Ascending aorta (tissue), 2 donors: Measurements from ENCODE around the gene ZC3HAV1. TPM values are rescaled to one million over a fixed set of nuclear protein-coding genes. Genes with fewer than 3 reads are reported as not detected.
"Not testable (repeated sequence)": the region's sequence is repeated elsewhere in the genome, so short reads cannot be mapped to it uniquely, and the experiment has no call there.

Source experiments
- DNase-seq, 2 donors: peaks; one replicate each; pipeline ENCODE4 v3.0.0-alpha.2; 2019; ENCODE audit warnings: low spot score in 2 of 2
- H3K27ac ChIP-seq, 2 donors: fragments of 200-600 bp; sonication (generic); one replicate each; pipeline ENCODE4 v1.5.1; 2016 to 2017; ENCODE audit warnings: mild to moderate bottlenecking in 1 of 2
- H3K27me3 ChIP-seq: fragments of 200-600 bp; sonication (generic); one replicate; pipeline ENCODE4 v1.5.1; 2017
- H3K36me3 ChIP-seq, 2 donors: fragments of 200-600 bp; sonication (generic); one replicate each; pipeline ENCODE4 v1.5.1; 2016
- H3K4me1 ChIP-seq, 2 donors: fragments of 200-600 bp; sonication (generic); one replicate each; pipeline ENCODE4 v1.5.1; 2016 to 2017; ENCODE audit warnings: mild to moderate bottlenecking in 1 of 2
- H3K4me3 ChIP-seq, 2 donors: fragments of 200-600 bp; sonication (generic); one replicate each; pipeline ENCODE4 v1.5.1; 2016 to 2017; ENCODE audit warnings: mild to moderate bottlenecking in 1 of 2
- H3K9me3 ChIP-seq, 2 donors: fragments of 200-600 bp; sonication (generic); one replicate each; pipeline ENCODE4 v1.5.1; 2016
- intact Hi-C: fragments of 100-400 bp; cut with DNase I; formaldehyde crosslinking; loops from one replicate; pipeline ENCODE4 v1.15.1; 2023
- total RNA-seq: library from RNA; depleted of rRNA; stranded (reverse); fragments of >200 nt; gene quantifications from one replicate; pipeline ENCODE4 v1.1.0, GENCODE V29; 2016
- TF ChIP-seq, protein P1 (sequence below), 3 experiments: fragments of 200-600 bp in 2 of 3; fragments of 450-650 bp in 1 of 3; sonication (generic) in 2 of 3; IDR thresholded peaks; one replicate each; pipeline ENCODE4 v1.5.1; 2016 to 2019; ENCODE audit warnings: antibody characterized with exemption in 3 of 3, mild to moderate bottlenecking in 1 of 3, moderate library complexity in 1 of 3

Gene ZC3HAV1
- total RNA-seq, 1 donor from 2014 or later, result 25.0 TPM

DNA sequence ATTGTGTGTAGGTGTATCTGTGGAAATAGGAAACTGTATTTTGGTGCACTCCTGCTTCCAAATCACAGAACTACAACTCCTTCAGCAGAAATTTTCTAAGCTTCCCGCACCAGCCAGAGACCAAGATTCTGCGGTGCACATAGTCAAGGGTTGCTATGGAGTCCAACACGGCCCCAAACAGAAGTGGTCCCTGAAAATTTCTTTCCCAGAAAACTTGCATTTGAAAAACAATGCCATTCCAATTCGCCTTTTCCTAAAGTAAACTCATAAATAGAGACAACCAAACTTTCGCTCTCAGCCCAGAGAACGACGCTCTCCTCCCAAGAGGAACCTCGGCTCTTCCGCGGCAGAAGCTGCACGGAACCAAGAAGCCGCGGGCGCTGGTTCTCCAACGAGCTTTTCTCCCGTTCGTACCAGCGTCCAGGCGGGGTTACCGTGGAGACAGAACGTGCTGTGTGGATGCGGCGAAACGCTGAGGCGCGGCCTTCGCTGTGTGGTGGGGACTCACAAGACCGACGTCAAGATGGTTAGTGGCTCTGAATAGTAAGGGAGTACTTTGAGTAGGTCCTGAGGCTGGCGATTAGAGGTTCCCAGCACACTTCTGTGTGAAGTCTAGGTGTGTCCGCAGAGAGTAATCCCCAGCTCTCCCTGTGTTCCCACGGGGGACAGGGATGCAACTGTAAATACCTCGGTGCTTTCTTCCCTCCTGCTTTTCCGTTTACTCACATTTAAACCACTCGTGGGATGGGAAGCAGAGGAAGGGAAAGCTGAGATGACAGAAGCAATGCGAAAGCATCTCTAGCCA is 24.0 kb upstream of the ZC3HAV1 start:
- H3K4me1 ChIP-seq, result peaks cover 2 to 5% of the 10 kb centered on the region in 2 donors
- TF ChIP-seq, protein P1, sequence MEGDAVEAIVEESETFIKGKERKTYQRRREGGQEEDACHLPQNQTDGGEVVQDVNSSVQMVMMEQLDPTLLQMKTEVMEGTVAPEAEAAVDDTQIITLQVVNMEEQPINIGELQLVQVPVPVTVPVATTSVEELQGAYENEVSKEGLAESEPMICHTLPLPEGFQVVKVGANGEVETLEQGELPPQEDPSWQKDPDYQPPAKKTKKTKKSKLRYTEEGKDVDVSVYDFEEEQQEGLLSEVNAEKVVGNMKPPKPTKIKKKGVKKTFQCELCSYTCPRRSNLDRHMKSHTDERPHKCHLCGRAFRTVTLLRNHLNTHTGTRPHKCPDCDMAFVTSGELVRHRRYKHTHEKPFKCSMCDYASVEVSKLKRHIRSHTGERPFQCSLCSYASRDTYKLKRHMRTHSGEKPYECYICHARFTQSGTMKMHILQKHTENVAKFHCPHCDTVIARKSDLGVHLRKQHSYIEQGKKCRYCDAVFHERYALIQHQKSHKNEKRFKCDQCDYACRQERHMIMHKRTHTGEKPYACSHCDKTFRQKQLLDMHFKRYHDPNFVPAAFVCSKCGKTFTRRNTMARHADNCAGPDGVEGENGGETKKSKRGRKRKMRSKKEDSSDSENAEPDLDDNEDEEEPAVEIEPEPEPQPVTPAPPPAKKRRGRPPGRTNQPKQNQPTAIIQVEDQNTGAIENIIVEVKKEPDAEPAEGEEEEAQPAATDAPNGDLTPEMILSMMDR (IDR thresholded peaks at IDR 0.05), result no peak
- no peaks in the 10 kb centered on the region for H3K27me3 ChIP-seq
- DNase-seq, result peak; percentile 48 to 93
- H3K36me3 ChIP-seq, result no peaks in the 10 kb centered on the region
- H3K27ac ChIP-seq, result peak overlapping the region; percentile 6 to 58
- H3K4me3 ChIP-seq, result peak overlapping the region; percentile 62 to 63
- H3K9me3 ChIP-seq, result no peaks in the 10 kb centered on the region
- intact Hi-C loops, result loop anchor here (1.0 to 5.0 kb wide), 3 partner anchors 24 to 209 kb away; partner anchors contain the start of genes FMC1, UBN2 and ZC3HAV1

DNA sequence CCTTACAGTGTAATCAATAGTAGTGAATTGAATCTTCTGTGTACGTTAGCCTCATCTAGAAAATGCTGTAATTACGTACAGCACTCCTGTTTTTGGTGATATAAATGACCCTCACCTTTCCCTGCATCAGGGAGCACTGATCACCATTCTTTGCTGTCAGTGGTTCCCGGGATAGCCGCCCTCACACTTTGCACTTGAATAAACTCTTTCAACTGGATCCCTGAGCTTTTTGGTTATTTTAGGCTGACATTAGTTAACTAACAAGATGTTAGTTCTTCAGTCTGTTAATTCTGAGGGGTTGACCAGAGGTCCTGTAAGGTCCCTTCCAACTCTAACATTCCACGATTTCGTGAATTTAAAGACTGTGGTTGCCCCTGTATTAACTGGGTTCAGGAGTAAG is 23.4 kb upstream of the ZC3HAV1 start:
- Histone ChIP-seq H3K9me3 (no peaks in the 10 kb centered on the region), H3K27me3 (no peaks in the 10 kb centered on the region), H3K4me3 (peak overlapping the region; percentile 62 to 63), H3K36me3 (no peaks in the 10 kb centered on the region), H3K4me1 (peaks cover 2 to 5% of the 10 kb centered on the region in 2 donors), H3K27ac (peak overlapping the region; percentile 6 to 58)
- TF ChIP-seq, protein P1 (IDR thresholded peaks at IDR 0.05), result no peak
- DNase-seq, result no peak
- intact Hi-C loops, result loop anchor here (1.0 to 5.0 kb wide), 3 partner anchors 24 to 209 kb away; partner anchors contain the start of genes FMC1, UBN2 and ZC3HAV1

DNA sequence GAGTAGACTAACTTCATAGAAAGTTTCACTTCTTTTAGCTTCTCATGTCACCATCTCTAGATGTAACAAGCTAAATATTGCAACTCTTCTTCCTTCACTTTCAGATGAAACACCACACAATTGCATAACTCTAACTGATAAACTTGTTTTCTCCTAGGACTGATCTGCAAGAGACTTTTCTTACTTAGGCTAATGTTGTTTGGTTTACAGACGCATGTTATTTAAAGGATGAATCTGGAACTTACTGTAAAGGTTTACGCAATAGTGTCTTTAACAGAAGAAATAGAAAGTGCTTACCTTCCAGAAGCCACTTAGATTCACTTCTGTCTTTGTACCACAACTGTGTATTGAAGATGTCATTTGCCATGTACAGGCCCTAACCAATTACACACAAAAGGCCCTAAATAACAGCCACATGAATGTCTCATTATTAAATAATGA is 22.1 kb upstream of the ZC3HAV1 start:
- no peaks in the 10 kb centered on the region for H3K36me3 ChIP-seq
- H3K4me3 ChIP-seq, result no peak overlapping the region
- H3K9me3 ChIP-seq, result no peaks in the 10 kb centered on the region
- H3K4me1 ChIP-seq, result peaks cover 2 to 5% of the 10 kb centered on the region in 2 donors
- no peak for DNase-seq
- TF ChIP-seq, protein P1 (IDR thresholded peaks at IDR 0.05), result no peak
- intact Hi-C loops, result loop anchor here (2.0 to 5.0 kb wide), 2 partner anchors 99 to 211 kb away; partner anchors contain the start of genes FMC1 and UBN2
- no peaks in the 10 kb centered on the region for H3K27me3 ChIP-seq
- no peak overlapping the region for H3K27ac ChIP-seq

DNA sequence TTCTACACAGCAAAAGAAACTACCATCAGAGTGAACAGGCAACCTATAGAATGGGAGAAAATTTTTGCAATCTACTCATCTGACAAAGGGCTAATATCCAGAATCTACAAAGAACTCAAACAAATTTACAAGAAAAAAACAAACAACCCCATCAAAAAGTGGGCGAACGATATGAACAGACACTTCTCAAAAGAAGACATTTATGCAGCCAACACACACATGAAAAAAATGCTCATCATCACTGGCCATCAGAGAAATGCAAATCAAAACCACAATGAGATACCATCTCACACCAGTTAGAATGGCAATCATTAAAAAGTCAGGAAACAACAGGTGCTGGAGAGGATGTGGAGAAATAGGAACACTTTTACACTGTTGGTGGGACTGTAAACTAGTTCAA is 20.3 kb upstream of the ZC3HAV1 start:
- H3K9me3 ChIP-seq, H3K36me3 ChIP-seq, H3K27me3 ChIP-seq, H3K27ac ChIP-seq, H3K4me3 ChIP-seq, H3K4me1 ChIP-seq, DNase-seq: not testable (repeated sequence)
- intact Hi-C loops, result loop anchor here (5.0 kb wide), 1 partner anchor 212 kb away; the partner anchor contains the start of gene FMC1

DNA sequence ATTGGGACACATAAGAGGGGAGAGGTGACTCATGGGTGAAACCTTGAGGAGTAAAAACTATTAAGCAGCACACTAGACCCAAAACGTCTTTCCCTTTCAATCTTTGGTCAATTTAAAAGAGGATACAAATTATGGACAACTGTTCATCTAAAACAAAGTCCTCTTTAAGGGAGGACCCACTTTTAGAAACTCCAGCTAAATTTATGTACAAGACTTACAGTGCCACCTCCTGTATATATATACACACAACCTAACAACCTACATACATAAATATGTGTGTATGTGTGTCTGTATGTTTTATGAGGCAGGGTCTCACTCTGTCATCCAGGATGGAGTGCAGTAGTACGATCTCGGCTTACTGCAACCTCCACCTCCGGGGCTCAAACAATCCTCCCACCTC is 18.1 kb upstream of the ZC3HAV1 start:
- no peaks in the 10 kb centered on the region for H3K27me3 ChIP-seq
- TF ChIP-seq, protein P1 (IDR thresholded peaks at IDR 0.05), result no peak
- no peaks in the 10 kb centered on the region for H3K4me1 ChIP-seq
- H3K36me3 ChIP-seq, result no peaks in the 10 kb centered on the region
- intact Hi-C loops, result no loop called here
- no peak overlapping the region for H3K27ac ChIP-seq
- H3K9me3 ChIP-seq, result no peaks in the 10 kb centered on the region
- no peak overlapping the region for H3K4me3 ChIP-seq
- no peak for DNase-seq

DNA sequence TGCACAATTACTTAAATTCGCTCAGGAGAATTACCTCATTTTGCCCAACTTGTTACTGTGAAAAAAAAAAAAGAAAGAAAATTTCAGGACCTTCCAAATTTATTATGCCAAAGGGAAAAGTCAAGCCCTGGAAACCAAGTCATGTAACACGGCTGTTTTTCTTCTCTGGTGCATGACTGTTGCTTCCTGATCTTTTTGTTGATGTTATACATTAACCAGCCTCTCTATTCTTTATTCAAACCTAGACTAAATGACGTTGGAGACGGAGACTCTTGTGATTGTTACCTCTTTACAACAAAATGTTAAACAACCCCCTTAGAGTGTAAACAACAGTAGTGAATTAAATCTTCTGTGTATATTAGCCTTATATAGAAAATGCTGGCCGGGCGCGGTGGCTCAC is 16.1 kb upstream of the ZC3HAV1 start:
- no peaks in the 10 kb centered on the region for H3K36me3 ChIP-seq
- H3K4me3 ChIP-seq, result no peak overlapping the region
- no peak overlapping the region for H3K27ac ChIP-seq
- no peaks in the 10 kb centered on the region for H3K4me1 ChIP-seq
- no peaks in the 10 kb centered on the region for H3K9me3 ChIP-seq
- TF ChIP-seq, protein P1 (IDR thresholded peaks at IDR 0.05), result no peak
- intact Hi-C loops, result no loop called here
- no peaks in the 10 kb centered on the region for H3K27me3 ChIP-seq
- DNase-seq, result no peak

DNA sequence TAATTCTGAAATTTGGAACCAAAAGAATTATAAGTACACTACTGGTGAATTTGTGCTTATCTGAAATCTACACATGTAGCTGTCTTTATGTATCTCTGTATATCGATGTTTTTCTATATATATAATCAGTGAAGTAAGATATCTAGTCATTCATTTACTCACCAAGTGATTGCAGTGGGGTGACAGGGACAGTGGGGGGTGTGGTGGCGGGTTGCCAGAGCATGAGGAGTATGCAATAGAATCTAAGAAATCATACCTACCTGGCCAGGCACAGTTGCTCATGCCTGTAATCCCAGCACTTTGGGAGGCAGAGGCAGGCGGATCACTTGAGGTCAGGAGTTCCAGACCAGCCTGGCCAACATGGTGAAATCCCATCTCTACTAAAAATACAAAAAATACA is 15.5 kb upstream of the ZC3HAV1 start:
- H3K4me1 ChIP-seq, intact Hi-C loops: not testable (repeated sequence)

More for the DNA sequence above, 15.5 kb upstream of the ZC3HAV1 start:
- H3K9me3 ChIP-seq, DNase-seq, H3K27me3 ChIP-seq, H3K4me3 ChIP-seq, H3K27ac ChIP-seq, H3K36me3 ChIP-seq: not testable (repeated sequence)
